KMS-11 (cell line): ENCODE results near the gene ZP1.

Experiments
- H2AFZ ChIP-seq: fragments of 200-600 bp; sonication (generic); 2 replicates; pipeline ENCODE4 v1.6.1; 2016; ENCODE audit warnings: antibody characterized with exemption, mixed run types, low read depth
- H3K27ac ChIP-seq: fragments of 200-600 bp; sonication (generic); 2 replicates; pipeline ENCODE4 v1.6.1; 2016; ENCODE audit warnings: mild to moderate bottlenecking, mixed run types
- H3K27me3 ChIP-seq: fragments of 200-600 bp; sonication (generic); 2 replicates; pipeline ENCODE4 v1.6.1; 2017; ENCODE audit warnings: mild to moderate bottlenecking, low read depth, mixed run types, moderate library complexity; ENCODE audit not compliant: insufficient read depth
- H3K36me3 ChIP-seq: fragments of 200-600 bp; sonication (generic); 2 replicates; pipeline ENCODE4 v1.6.1; 2017; ENCODE audit warnings: mild to moderate bottlenecking, mixed run types; ENCODE audit not compliant: insufficient read depth
- H3K4me1 ChIP-seq: fragments of 200-600 bp; sonication (generic); 2 replicates; pipeline ENCODE4 v1.6.1; 2016; ENCODE audit warnings: mild to moderate bottlenecking, low read depth, mixed run types; ENCODE audit not compliant: poor library complexity, severe bottlenecking
- H3K4me2 ChIP-seq: fragments of 200-600 bp; sonication (generic); 2 replicates; pipeline ENCODE4 v1.7.0; 2016; ENCODE audit warnings: mild to moderate bottlenecking, mixed run types
- H3K4me3 ChIP-seq: fragments of 200-600 bp; sonication (generic); IDR thresholded peaks from 2 replicates; pipeline ENCODE4 v1.6.1; 2017; ENCODE audit warnings: low read depth, low read length, mixed read lengths; ENCODE audit not compliant: insufficient read depth
- H3K79me2 ChIP-seq: fragments of 200-600 bp; sonication (generic); 2 replicates; pipeline ENCODE4 v1.6.1; 2016; ENCODE audit warnings: low read depth, mixed run types; ENCODE audit not compliant: insufficient read depth
- H3K9ac ChIP-seq: fragments of 200-600 bp; sonication (generic); 2 replicates; pipeline ENCODE4 v1.6.1; 2016; ENCODE audit warnings: mild to moderate bottlenecking, mixed run types
- H4K20me1 ChIP-seq: fragments of 200-600 bp; sonication (generic); 2 replicates; pipeline ENCODE4 v1.6.1; 2016; ENCODE audit warnings: mild to moderate bottlenecking, mixed run types; ENCODE audit not compliant: insufficient read depth
- TF ChIP-seq, protein P1 (sequence below): fragments of 200-600 bp; sonication (generic); conservative IDR thresholded peaks from 2 replicates; pipeline ENCODE4 v1.6.1; 2017; ENCODE audit warnings: low read depth, mild to moderate bottlenecking, antibody characterized with exemption, low read length, moderate library complexity, mixed read lengths

The ZP1 gene

GRCh38 chr11:60872124-60872960, 5.0 kb downstream of the ZP1 start:
- H2AFZ ChIP-seq: no peak overlapping the region
- no peak overlapping the region for H3K27ac ChIP-seq
- no peak overlapping the region for H3K9ac ChIP-seq
- H3K79me2 ChIP-seq: no peaks in the 10 kb centered on the region
- H4K20me1 ChIP-seq: no peaks in the 10 kb centered on the region
- peaks cover 37% of the 10 kb centered on the region for H3K4me1 ChIP-seq
- peak overlapping the region; percentile 61; the same call in 1 of the 2 replicates for H3K4me2 ChIP-seq
- TF ChIP-seq, protein P1, sequence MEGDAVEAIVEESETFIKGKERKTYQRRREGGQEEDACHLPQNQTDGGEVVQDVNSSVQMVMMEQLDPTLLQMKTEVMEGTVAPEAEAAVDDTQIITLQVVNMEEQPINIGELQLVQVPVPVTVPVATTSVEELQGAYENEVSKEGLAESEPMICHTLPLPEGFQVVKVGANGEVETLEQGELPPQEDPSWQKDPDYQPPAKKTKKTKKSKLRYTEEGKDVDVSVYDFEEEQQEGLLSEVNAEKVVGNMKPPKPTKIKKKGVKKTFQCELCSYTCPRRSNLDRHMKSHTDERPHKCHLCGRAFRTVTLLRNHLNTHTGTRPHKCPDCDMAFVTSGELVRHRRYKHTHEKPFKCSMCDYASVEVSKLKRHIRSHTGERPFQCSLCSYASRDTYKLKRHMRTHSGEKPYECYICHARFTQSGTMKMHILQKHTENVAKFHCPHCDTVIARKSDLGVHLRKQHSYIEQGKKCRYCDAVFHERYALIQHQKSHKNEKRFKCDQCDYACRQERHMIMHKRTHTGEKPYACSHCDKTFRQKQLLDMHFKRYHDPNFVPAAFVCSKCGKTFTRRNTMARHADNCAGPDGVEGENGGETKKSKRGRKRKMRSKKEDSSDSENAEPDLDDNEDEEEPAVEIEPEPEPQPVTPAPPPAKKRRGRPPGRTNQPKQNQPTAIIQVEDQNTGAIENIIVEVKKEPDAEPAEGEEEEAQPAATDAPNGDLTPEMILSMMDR: no peak
- H3K36me3 ChIP-seq: no peaks in the 10 kb centered on the region
- no peak overlapping the region for H3K4me3 ChIP-seq
- H3K27me3 ChIP-seq: no peaks in the 10 kb centered on the region

DNA sequence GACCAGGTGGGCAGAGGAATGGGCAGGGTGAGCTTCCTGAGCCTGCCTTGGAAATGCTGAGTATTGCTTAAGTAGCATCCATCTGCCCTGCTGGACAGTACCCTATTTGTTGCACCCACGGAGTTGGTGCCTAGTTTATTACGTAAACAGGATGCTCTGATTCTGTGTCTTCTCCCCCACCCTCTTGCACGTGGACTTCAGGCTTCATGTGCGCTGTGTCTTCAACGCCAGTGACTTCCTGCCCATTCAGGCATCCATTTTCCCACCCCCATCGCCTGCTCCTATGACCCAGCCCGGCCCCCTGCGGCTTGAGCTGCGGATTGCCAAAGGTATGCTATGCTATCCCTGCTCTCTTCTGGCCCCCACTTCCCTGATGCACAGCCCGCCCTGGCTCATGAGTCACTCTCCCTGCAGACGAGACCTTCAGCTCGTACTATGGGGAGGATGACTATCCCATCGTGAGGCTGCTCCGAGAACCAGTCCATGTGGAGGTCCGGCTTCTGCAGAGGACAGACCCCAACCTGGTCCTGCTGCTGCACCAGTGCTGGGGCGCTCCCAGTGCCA, 5.7 kb downstream of the ZP1 start:
- Histone ChIP-seq H3K4me2 (0 out of 2 replicates have a peak overlapping the region, but pooled peaks have one; percentile 61), H3K4me1 (peaks cover 37% of the 10 kb centered on the region), H3K36me3 (no peaks in the 10 kb centered on the region), H4K20me1 (no peaks in the 10 kb centered on the region), H2AFZ (no peak overlapping the region), H3K27ac (no peak overlapping the region), H3K9ac (no peak overlapping the region), H3K4me3 (no peak overlapping the region), H3K79me2 (no peaks in the 10 kb centered on the region), H3K27me3 (no peaks in the 10 kb centered on the region)
- TF ChIP-seq, protein P1: no peak

DNA sequence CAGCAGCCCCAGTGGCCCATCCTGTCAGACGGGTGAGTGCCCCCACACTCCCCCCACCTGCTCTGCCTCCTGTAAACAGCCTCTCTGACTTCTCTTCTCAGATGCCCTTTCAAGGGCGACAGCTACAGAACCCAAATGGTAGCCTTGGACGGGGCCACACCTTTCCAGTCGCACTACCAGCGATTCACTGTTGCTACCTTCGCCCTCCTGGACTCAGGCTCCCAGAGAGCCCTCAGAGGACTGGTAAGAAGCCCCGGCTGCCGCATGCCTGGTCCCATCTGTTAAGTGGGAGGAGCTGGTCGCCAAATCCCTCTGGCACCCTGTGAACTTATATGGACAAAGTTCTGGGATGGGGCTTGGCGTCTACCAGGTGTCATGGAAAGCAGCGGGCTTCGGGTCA, 6.2 kb downstream of the ZP1 start:
- H3K27me3 ChIP-seq: no peaks in the 10 kb centered on the region
- no peaks in the 10 kb centered on the region for H4K20me1 ChIP-seq
- no peak overlapping the region for H3K27ac ChIP-seq
- H3K79me2 ChIP-seq: no peaks in the 10 kb centered on the region
- H3K36me3 ChIP-seq: no peaks in the 10 kb centered on the region
- no peak overlapping the region for H3K9ac ChIP-seq
- TF ChIP-seq, protein P1: no peak
- H3K4me1 ChIP-seq: peaks cover 37% of the 10 kb centered on the region
- no peak overlapping the region for H3K4me2 ChIP-seq
- no peak overlapping the region for H2AFZ ChIP-seq
- H3K4me3 ChIP-seq: no peak overlapping the region

DNA sequence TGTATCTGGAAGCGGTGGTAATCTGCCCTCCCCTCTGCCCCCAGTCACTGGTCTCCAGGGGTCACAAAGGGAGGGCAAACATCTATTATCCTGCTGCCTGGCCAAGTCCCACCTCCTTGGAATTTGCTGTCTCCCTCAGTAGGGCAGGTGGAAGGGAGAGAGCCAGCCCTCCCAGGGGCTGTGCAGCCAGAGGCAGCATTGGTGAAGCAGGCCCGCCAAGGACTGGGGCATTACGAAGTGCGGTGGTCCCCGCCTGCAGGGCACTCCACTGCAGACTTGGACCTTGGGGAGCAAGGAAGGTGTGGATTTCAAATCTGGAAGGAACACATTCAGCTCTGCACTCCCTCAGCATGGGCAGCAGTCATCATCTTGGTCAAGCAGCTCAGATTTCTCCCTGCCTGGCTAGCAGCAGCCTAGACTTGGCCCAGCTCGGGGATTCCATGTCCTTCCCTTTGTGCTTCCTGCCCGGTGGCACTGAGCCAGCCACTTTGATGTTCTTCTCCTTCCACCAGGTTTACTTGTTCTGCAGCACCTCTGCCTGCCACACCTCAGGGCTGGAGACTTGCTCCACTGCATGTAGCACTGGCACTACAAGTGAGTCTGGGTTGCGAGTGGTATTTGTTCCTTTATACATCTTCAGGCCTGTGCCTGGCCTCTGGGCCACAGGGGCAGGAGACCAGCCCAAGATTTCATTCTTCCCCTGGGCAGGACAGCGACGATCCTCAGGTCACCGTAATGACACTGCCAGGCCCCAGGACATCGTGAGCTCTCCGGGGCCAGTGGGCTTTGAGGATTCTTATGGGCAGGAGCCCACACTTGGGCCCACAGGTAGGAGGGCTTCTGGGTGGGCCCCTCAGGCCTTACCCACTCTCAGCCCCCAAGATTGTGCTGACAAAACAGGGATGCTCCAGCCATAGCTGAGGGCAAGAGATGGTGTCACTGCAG, 7.4 kb downstream of the ZP1 start:
- no peak overlapping the region for H2AFZ ChIP-seq
- peaks cover 35% of the 10 kb centered on the region for H3K4me1 ChIP-seq
- no peaks in the 10 kb centered on the region for H3K36me3 ChIP-seq
- H4K20me1 ChIP-seq: no peaks in the 10 kb centered on the region
- H3K27ac ChIP-seq: no peak overlapping the region
- H3K4me2 ChIP-seq: no peak overlapping the region
- H3K9ac ChIP-seq: no peak overlapping the region
- H3K4me3 ChIP-seq: no peak overlapping the region
- TF ChIP-seq, protein P1: no peak
- no peaks in the 10 kb centered on the region for H3K27me3 ChIP-seq
- no peaks in the 10 kb centered on the region for H3K79me2 ChIP-seq
